Activated CD4-positive, alpha-beta memory T cell treated with anti-CD3 and anti-CD28 coated beads, Interleukin-2, amount 10 ng/mL, durations not matched to agents 7 days and 5 days (primary cell): Measurements from ENCODE around the gene CIAO2A. TPM values are rescaled to one million over a fixed set of nuclear protein-coding genes. Genes with fewer than 3 reads are reported as not detected.

ENCODE experiments used
- CTCF ChIA-PET: fragments of 350-600 bp; sonication (Branson Sonifier 250); formaldehyde crosslinking; loops from one replicate; lab custom pipeline; 2021; ENCODE audit warnings: antibody characterized with exemption, inconsistent platforms; lab: Charles Lee
- POLR2A ChIA-PET: fragments of 350-600 bp; sonication (Branson Sonifier 250); formaldehyde crosslinking; loops from one replicate; lab custom pipeline; 2021; ENCODE audit warnings: antibody characterized with exemption; lab: Charles Lee
- DNase-seq: peaks from one replicate; pipeline ENCODE4 v3.0.0-alpha.2; 2020
- H3K27ac Mint-ChIP-seq: one replicate; pipeline ENCODE4 v1.8.0; 2021; ENCODE audit warnings: mild to moderate bottlenecking, mixed read lengths
- H3K27me3 Mint-ChIP-seq: one replicate; pipeline ENCODE4 v1.8.0; 2021; ENCODE audit warnings: mixed read lengths
- H3K36me3 Mint-ChIP-seq: one replicate; pipeline ENCODE4 v1.8.0; 2021; ENCODE audit warnings: low read depth, mixed read lengths
- H3K4me1 Mint-ChIP-seq: one replicate; pipeline ENCODE4 v1.8.0; 2021; ENCODE audit warnings: mixed read lengths
- H3K4me3 Mint-ChIP-seq: one replicate; pipeline ENCODE4 v1.8.0; 2021; ENCODE audit warnings: mild to moderate bottlenecking, mixed read lengths
- H3K9me3 Mint-ChIP-seq: one replicate; pipeline ENCODE4 v1.8.0; 2021; ENCODE audit warnings: mixed read lengths
- total RNA-seq, 2 experiments: library from RNA; stranded (reverse); gene quantifications; one replicate each; pipeline ENCODE4 v1.2.3, GENCODE V29; 2021

The CIAO2A gene
- total RNA-seq, 2 experiments from 2014 or later, result 74.4 to 85.0 TPM

DNA sequence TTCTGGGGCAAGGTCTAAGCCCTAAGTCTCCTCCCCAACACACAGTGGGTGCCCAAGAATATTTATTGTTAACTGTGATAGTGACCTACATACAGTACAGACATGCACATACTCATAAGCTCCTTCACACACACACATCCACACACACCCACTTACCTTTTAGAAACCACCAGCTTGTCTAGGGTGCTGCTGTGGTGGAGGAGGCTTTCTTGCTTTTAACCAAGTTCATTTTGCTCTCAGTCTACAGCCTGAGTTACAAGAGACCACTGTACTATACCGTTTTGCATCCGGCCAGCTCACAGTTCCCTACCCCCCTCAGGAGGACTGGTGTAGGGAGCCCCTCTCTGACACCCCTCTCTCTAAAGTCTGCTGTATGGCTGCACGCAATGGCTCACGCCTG lies 64.0 kb downstream of the CIAO2A start:
- Mint-ChIP-seq H3K27me3 (no peaks in the 10 kb centered on the region), H3K4me1 (peaks cover 14% of the 10 kb centered on the region), H3K36me3 (no peaks in the 10 kb centered on the region), H3K27ac (no peak overlapping the region), H3K9me3 (no peaks in the 10 kb centered on the region), H3K4me3 (no peak overlapping the region)
- POLR2A ChIA-PET, result no interaction called here
- CTCF ChIA-PET, result interaction anchor here (0.6 kb wide), 1 partner anchor 15 kb away, joined by 4 read pairs; no protein-coding TSS in a partner anchor
- no peak for DNase-seq

GRCh38 chr15:64029110-64029509 lies 64.5 kb downstream of the CIAO2A start:
- no peaks in the 10 kb centered on the region for H3K27me3 Mint-ChIP-seq
- no peak overlapping the region for H3K27ac Mint-ChIP-seq
- peaks cover 14% of the 10 kb centered on the region for H3K4me1 Mint-ChIP-seq
- no peak overlapping the region for H3K4me3 Mint-ChIP-seq
- H3K36me3 Mint-ChIP-seq, result no peaks in the 10 kb centered on the region
- ChIA-PET CTCF (interaction anchor here (0.6 kb wide), 1 partner anchor 15 kb away, joined by 4 read pairs; no protein-coding TSS in a partner anchor), POLR2A (no interaction called here)
- no peak for DNase-seq
- H3K9me3 Mint-ChIP-seq, result no peaks in the 10 kb centered on the region

DNA sequence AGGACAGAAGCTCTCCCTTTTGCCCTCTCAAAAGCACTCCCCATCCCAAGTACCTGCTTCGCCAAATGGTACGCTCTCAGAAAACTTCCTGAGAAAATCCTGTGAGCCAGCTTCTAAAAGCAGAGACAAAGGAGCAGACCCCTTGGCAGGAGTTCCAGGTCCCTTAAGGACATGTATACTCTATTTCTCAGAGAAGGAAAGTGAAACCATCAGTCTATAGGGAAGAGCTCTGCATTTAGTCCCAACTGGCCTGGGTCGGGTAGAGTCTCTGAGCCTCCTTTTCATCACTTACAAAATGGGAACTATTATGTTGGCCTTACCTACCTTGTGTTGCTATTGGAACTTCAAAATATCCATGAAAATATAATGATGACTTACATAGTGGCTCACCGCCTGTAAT lies 67.0 kb downstream of the CIAO2A start:
- peaks cover 5% of the 10 kb centered on the region for H3K9me3 Mint-ChIP-seq
- no peak overlapping the region for H3K27ac Mint-ChIP-seq
- no peaks in the 10 kb centered on the region for H3K27me3 Mint-ChIP-seq
- no peak overlapping the region for H3K4me3 Mint-ChIP-seq
- H3K4me1 Mint-ChIP-seq, result peaks cover 7% of the 10 kb centered on the region
- ChIA-PET POLR2A (no interaction called here), CTCF (interaction anchor here (0.6 to 2.6 kb wide), 3 partner anchors 20 to 274 kb away, joined by 3 to 12 read pairs (median 4); partner anchors contain the start of gene DAPK2)
- no peaks in the 10 kb centered on the region for H3K36me3 Mint-ChIP-seq
- DNase-seq, result no peak

- Mint-ChIP-seq H3K9me3 (peaks cover 10% of the 10 kb centered on the region), H3K27ac (no peak overlapping the region), H3K4me1 (peaks cover 3% of the 10 kb centered on the region), H3K4me3 (no peak overlapping the region), H3K36me3 (no peaks in the 10 kb centered on the region), H3K27me3 (no peaks in the 10 kb centered on the region)
- no peak for DNase-seq
- POLR2A ChIA-PET, result no interaction called here
- CTCF ChIA-PET, result interaction anchor here (2.6 kb wide), 1 partner anchor 22 kb away, joined by 12 read pairs; the partner anchor contains the start of gene DAPK2
Measured at GRCh38 chr15:64024172-64025050, 69.2 kb downstream of the CIAO2A start.

DNA sequence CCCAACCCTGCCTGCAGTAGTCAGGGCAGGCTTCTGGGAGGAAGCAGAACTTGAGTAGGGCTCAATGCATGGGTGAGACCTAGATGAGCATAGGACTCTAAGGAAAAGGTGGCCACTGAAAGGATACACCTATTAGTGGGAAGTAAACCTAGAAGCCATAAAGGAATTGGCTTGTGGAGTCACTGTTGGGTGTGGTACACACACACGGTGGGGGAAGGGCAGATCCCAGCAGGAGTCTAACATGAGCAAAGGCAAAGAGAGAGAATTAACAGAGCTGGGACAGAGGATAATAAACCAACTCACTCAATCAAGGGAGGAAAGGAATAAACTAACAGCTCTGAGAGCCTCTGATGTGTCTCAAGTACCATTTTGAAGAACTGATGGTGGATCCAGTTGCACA lies 70.4 kb downstream of the CIAO2A start:
- ChIA-PET CTCF (interaction anchor here (1.7 kb wide), 1 partner anchor 78 kb away, joined by 3 read pairs; no protein-coding TSS in a partner anchor), POLR2A (no interaction called here)

DNA sequence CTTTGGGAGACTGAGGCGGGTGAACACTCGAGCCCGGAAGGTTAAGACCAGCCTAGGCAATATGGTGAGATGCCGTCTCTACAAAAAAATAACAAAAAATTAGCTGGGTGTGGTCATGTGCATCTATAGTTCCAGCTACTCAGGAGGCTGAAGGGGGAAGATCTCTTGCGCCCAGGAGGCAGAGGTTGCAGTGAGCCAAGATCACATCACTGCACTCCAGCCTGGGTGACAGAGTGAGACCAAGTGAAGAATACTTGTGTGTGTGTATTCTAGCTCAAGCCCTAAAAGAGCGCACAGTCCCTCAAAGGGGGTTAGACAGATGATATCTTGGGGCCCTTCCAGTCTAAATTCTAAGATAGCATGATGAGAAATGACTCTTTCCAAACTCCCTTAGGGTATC lies 71.1 kb downstream of the CIAO2A start:
- Mint-ChIP-seq H3K36me3 (no peaks in the 10 kb centered on the region), H3K27ac (no peak overlapping the region), H3K9me3 (peaks cover 10% of the 10 kb centered on the region), H3K4me3 (no peak overlapping the region), H3K27me3 (no peaks in the 10 kb centered on the region), H3K4me1 (peaks cover 1% of the 10 kb centered on the region)
- no peak for DNase-seq
- POLR2A ChIA-PET, result no interaction called here
- CTCF ChIA-PET, result interaction anchor here (1.5 to 1.7 kb wide), 2 partner anchors 24 to 77 kb away, joined by 3 to 5 read pairs; partner anchors contain the start of gene DAPK2

More for the DNA sequence above, 70.4 kb downstream of the CIAO2A start:
- Mint-ChIP-seq H3K36me3 (no peaks in the 10 kb centered on the region), H3K27ac (no peak overlapping the region), H3K27me3 (no peaks in the 10 kb centered on the region), H3K4me3 (no peak overlapping the region), H3K4me1 (peaks cover 1% of the 10 kb centered on the region), H3K9me3 (peaks cover 10% of the 10 kb centered on the region)
- no peak for DNase-seq

Other genes starting within 250 kb of the CIAO2A start
- 1 to 10 TPM; 3.2 to 3.7 TPM for gene DAPK2, start 47.4 kb downstream of the CIAO2A start, total RNA-seq
- 100 to 1,000 TPM; 115 to 129 TPM for gene SNX1, start 2.1 kb upstream of the CIAO2A start, total RNA-seq
- under 1 TPM; 0.55 to 0.68 TPM for gene SNX22, start 57.9 kb upstream of the CIAO2A start, total RNA-seq
- 100 to 1,000 TPM; 392 to 410 TPM for gene PPIB, start 69.2 kb upstream of the CIAO2A start, total RNA-seq